Astrocyte (in vitro differentiated cells and primary cell): Measurements from ENCODE around the gene SEMA6C.

ENCODE experiments used
- EZH2 ChIP-seq: IDR thresholded peaks from 2 replicates; pipeline ENCODE4 v1.6.1; 2012; ENCODE audit warnings: mild to moderate bottlenecking, low read length, inconsistent platforms; ENCODE audit not compliant: insufficient read depth
- TF ChIP-seq, protein P1 (sequence below): IDR thresholded peaks from 2 replicates; pipeline ENCODE4 v1.5.1; 2011; ENCODE audit warnings: low read depth, mild to moderate bottlenecking, inconsistent platforms, low read length, moderate library complexity; ENCODE audit not compliant: insufficient read depth

DNA sequence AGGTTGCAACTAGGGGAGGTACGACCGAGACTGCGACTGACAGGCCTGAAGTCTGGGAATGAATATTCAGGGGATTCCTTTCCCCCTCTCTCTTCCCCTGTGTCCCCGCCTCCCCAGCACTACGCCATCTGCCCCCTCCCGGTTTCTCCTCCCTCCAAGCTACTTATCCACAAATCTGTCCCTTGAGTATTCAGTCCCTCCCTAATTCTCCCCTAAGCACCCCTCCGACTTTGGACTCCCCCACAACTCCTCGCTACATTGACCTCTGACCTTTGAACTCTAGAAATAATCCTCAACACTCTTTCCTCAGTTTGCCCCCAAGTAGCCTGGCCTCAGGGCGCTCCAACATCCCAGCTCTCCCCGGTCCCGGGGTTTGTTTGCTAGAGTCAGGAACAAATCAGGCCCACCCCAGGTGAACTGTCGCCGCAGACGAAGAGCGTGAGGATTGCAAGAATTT is 18.9 kb upstream of the SEMA6C start:
- TF ChIP-seq, protein P1, sequence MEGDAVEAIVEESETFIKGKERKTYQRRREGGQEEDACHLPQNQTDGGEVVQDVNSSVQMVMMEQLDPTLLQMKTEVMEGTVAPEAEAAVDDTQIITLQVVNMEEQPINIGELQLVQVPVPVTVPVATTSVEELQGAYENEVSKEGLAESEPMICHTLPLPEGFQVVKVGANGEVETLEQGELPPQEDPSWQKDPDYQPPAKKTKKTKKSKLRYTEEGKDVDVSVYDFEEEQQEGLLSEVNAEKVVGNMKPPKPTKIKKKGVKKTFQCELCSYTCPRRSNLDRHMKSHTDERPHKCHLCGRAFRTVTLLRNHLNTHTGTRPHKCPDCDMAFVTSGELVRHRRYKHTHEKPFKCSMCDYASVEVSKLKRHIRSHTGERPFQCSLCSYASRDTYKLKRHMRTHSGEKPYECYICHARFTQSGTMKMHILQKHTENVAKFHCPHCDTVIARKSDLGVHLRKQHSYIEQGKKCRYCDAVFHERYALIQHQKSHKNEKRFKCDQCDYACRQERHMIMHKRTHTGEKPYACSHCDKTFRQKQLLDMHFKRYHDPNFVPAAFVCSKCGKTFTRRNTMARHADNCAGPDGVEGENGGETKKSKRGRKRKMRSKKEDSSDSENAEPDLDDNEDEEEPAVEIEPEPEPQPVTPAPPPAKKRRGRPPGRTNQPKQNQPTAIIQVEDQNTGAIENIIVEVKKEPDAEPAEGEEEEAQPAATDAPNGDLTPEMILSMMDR = no peak
- no peak for TF ChIP-seq EZH2
